ENCODE results near the gene ANTKMT. TPM values are rescaled to one million over a fixed set of nuclear protein-coding genes. Genes with fewer than 3 reads are reported as not detected.
A peak's percentile ranks its signal among the peaks of the same experiment; 100 is the strongest.

ANTKMT gene
- total and polyA plus RNA-seq, 2 experiments from 2014 or later: 38.8 to 81.8 TPM

DNA sequence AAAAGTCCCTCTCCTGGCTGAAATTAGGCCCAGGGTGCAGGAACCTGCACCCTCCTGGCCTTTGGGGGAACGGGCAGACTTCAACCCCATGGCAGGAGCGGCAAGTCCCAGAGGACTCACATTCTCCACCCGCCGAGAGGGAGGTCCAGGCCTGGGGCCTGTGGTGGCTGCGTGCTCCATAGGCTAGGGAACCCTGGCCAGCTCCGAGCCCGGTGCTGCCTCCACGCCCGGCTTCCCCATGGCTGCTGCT, 5.2 kb downstream of the ANTKMT start:
- Histone ChIP-seq H3K4me2 (peak overlapping the region; percentile 99), H2AFZ (no peak overlapping the region), H3K4me1 (ENCODE audit: insufficient read depth) (peaks cover 23% of the 10 kb centered on the region), H3K36me3 (replicated peaks; ENCODE audit: insufficient read depth, low read depth) (no peaks in the 10 kb centered on the region), H3K27ac (no peak overlapping the region), H3K79me2 (no peaks in the 10 kb centered on the region), H3K4me3 (no peak overlapping the region), H4K20me1 (ENCODE audit: insufficient read depth, poor library complexity, severe bottlenecking) (peaks cover 6% of the 10 kb centered on the region), H3K9me3 (ENCODE audit: low read depth) (no peaks in the 10 kb centered on the region), H3K27me3 (peaks cover 7% of the 10 kb centered on the region), H3K9me2 (replicated peaks; ENCODE audit: insufficient read depth) (no peaks in the 10 kb centered on the region)
- WGBS (ENCODE audit: low lambda C conversion rate, missing lambda C conversion rate): 24% methylated on average over 9 of the region's 9 CpGs
- TF ChIP-seq EZH2 (IDR thresholded peaks at IDR 0.05; ENCODE audit: borderline replicate concordance) (no peak), EZH2phosphoT487 (IDR thresholded peaks at IDR 0.05; ENCODE audit: low read depth, severe bottlenecking, unreplicated experiment) (no peak), CTCF (IDR thresholded peaks at IDR 0.05; ENCODE audit: poor library complexity) (no peak)
- no peak for DNase-seq (ENCODE audit: low spot score)

DNA sequence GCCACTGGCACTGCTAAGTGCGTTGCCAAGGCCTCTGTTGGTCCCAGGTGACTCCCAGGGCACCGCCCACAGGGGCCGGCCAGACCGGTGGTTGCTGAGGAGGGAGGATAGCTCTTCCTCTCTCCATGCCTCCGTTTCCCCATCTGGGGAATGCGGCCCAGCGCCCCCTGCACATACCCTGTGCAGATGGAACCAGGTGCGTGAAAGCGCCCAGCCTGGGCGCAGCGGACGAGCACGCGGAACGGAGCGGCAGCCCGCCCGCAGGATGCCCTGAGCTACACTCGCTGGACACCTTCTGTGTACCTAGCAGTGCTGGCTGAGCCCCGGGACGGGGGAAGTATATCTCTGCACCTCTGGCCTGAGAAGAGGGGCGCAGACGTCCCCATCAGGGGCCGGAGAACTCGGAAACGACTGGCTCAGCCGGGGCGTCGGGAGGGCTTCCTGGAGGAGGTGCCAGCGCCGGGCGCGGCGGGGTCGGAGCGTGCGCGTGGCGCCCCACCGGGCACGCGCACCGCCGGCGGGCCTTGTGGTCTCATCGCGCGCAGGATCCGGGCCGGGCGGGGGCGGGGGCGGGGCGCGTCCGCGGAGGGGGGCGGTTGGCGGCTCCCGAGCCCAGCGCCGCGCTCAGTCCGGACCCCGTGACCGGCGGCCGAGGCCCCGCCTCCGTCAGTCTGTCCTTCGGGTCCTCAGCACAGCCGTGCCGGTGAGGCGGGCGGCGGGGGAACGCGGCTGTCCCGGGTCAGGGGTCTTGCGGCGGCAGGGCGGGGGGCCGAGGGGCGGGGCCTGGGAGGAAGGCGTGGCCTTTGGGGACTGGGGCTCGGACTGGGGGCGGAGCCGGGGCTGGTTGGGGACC, 5.7 kb downstream of the ANTKMT start, which contains the start of the genes CCDC78 and HAGHL:
CCDC78 (minus strand) TSS at position 6 of the 853 bp plus-strand sequence. CDS start 76 bp downstream, outside the sequence.
HAGHL (plus strand) TSS at position 669 of the 853 bp plus-strand sequence. CDS start 404 bp downstream, outside the sequence.
- Histone ChIP-seq H2AFZ (peak within 1 kb of the TSS; percentile 45), H3K27ac (no peak within 1 kb of the TSS)
- peak; percentile 74 for DNase-seq (ENCODE audit: low spot score)

GRCh38 chr16:727291-727977, 6.5 kb downstream of the ANTKMT start:
- DNase-seq (ENCODE audit: low spot score): no peak
- peak overlapping the region; percentile 99 for H3K4me2 ChIP-seq
- no peaks in the 10 kb centered on the region for H3K9me2 ChIP-seq (replicated peaks; ENCODE audit: insufficient read depth)
- no peak for TF ChIP-seq CTCF (IDR thresholded peaks at IDR 0.05; ENCODE audit: poor library complexity)
- TF ChIP-seq EZH2phosphoT487 (IDR thresholded peaks at IDR 0.05; ENCODE audit: low read depth, severe bottlenecking, unreplicated experiment): no peak
- TF ChIP-seq EZH2 (IDR thresholded peaks at IDR 0.05; ENCODE audit: borderline replicate concordance): no peak
- peak overlapping the region; percentile 38 for H3K4me3 ChIP-seq
- no peaks in the 10 kb centered on the region for H3K79me2 ChIP-seq
- peaks cover 17% of the 10 kb centered on the region for H3K4me1 ChIP-seq (ENCODE audit: insufficient read depth)
- no peaks in the 10 kb centered on the region for H4K20me1 ChIP-seq (ENCODE audit: insufficient read depth, poor library complexity, severe bottlenecking)
- WGBS (ENCODE audit: low lambda C conversion rate, missing lambda C conversion rate): 0% methylated on average over 28 of the region's 61 CpGs
- peak overlapping the region; percentile 45 for H2AFZ ChIP-seq
- peaks cover 7% of the 10 kb centered on the region for H3K27me3 ChIP-seq
- no peak overlapping the region for H3K27ac ChIP-seq
- no peaks in the 10 kb centered on the region for H3K9me3 ChIP-seq (ENCODE audit: low read depth)
- H3K36me3 ChIP-seq (replicated peaks; ENCODE audit: insufficient read depth, low read depth): no peaks in the 10 kb centered on the region

More for the DNA sequence above, 5.7 kb downstream of the ANTKMT start, which contains the start of the genes CCDC78 and HAGHL:
- Histone ChIP-seq H3K9me3 (ENCODE audit: low read depth) (no peaks in the 10 kb centered on the region), H3K27me3 (peaks cover 7% of the 10 kb centered on the region), H4K20me1 (ENCODE audit: insufficient read depth, poor library complexity, severe bottlenecking) (peaks cover 5% of the 10 kb centered on the region), H3K4me3 (peak within 1 kb of the TSS; percentile 38), H3K36me3 (replicated peaks; ENCODE audit: insufficient read depth, low read depth) (no peaks in the 10 kb centered on the region), H3K4me1 (ENCODE audit: insufficient read depth) (peaks cover 20% of the 10 kb centered on the region), H3K9me2 (replicated peaks; ENCODE audit: insufficient read depth) (no peaks in the 10 kb centered on the region), H3K4me2 (peak within 1 kb of the TSS; percentile 99), H3K79me2 (no peaks in the 10 kb centered on the region)
- no peak for TF ChIP-seq EZH2 (IDR thresholded peaks at IDR 0.05; ENCODE audit: borderline replicate concordance)
- TF ChIP-seq EZH2phosphoT487 (IDR thresholded peaks at IDR 0.05; ENCODE audit: low read depth, severe bottlenecking, unreplicated experiment): no peak
- TF ChIP-seq CTCF (IDR thresholded peaks at IDR 0.05; ENCODE audit: poor library complexity): no peak
- WGBS (ENCODE audit: low lambda C conversion rate, missing lambda C conversion rate): 5% methylated on average over 31 of the region's 88 CpGs
